Esophagus muscularis mucosa (tissue), 4 donors: Measurements from ENCODE around the gene AGTPBP1. TPM values are rescaled to one million over a fixed set of nuclear protein-coding genes. Genes with fewer than 3 reads are reported as not detected.

ENCODE experiments used
- DNase-seq: peaks from one replicate; pipeline ENCODE4 v3.0.0-alpha.2; 2017; ENCODE audit errors: extremely low spot score
- H3K27ac ChIP-seq, 4 donors: fragments of 200-600 bp; sonication (generic); replicated peaks in 1 of 4; 1 replicate in 3 of 4; 2 replicates in 1 of 4; pipeline ENCODE4 v1.5.1; 2016 to 2019; ENCODE audit warnings: mild to moderate bottlenecking in 1 of 4
- H3K27me3 ChIP-seq, 4 donors: fragments of 200-600 bp; sonication (generic); one replicate each; pipeline versions ENCODE4 v1.5.1 to v1.6.0; 2016 to 2019
- H3K36me3 ChIP-seq, 4 donors: fragments of 200-600 bp; sonication (generic); one replicate each; pipeline ENCODE4 v1.5.1; 2016 to 2019
- H3K4me1 ChIP-seq, 4 donors: fragments of 200-600 bp; sonication (generic); one replicate each; pipeline ENCODE4 v1.5.1; 2016 to 2019
- H3K4me3 ChIP-seq, 4 donors: fragments of 200-600 bp; sonication (generic); 1 replicate in 2 of 4; 2 replicates in 2 of 4; pipeline ENCODE4 v1.5.1; 2016 to 2019; ENCODE audit warnings: mild to moderate bottlenecking in 4 of 4, moderate library complexity in 1 of 4
- H3K9me3 ChIP-seq, 4 donors: fragments of 200-600 bp; sonication (generic); 1 replicate in 3 of 4; 2 replicates in 1 of 4; pipeline ENCODE4 v1.5.1; 2016 to 2019
- CTCF ChIP-seq, 3 experiments: fragments of 200-600 bp in 2 of 3; fragments of 450-650 bp in 1 of 3; sonication (generic) in 2 of 3; IDR thresholded peaks; one replicate each; pipeline ENCODE4 v1.5.1; 2017 to 2019; ENCODE audit warnings: antibody characterized with exemption in 3 of 3, mild to moderate bottlenecking in 2 of 3, moderate library complexity in 1 of 3
- EP300 ChIP-seq: sonication (generic); formaldehyde crosslinking; IDR thresholded peaks from one replicate; pipeline ENCODE4 v1.6.1; 2017; ENCODE audit warnings: antibody characterized with exemption
- POLR2A ChIP-seq: fragments of 450-650 bp; IDR thresholded peaks from one replicate; pipeline ENCODE4 v1.6.1; 2017; ENCODE audit warnings: antibody characterized with exemption, moderate library complexity, mild to moderate bottlenecking, low read depth
- POLR2AphosphoS5 ChIP-seq, 2 donors: sonication (generic); formaldehyde crosslinking; IDR thresholded peaks; one replicate each; pipeline ENCODE4 v1.6.1; 2017; ENCODE audit warnings: antibody characterized with exemption in 2 of 2
- WGBS: methylation state at CpG from one replicate; pipeline ENCODE4 v1.1.5; 2018; 5-methylcytosine and 5-hydroxymethylcytosine counted together
- intact Hi-C: fragments of 100-400 bp; cut with DNase I; formaldehyde crosslinking; loops from one replicate; pipeline ENCODE4 v1.15.1; 2023
- total RNA-seq, 4 donors: library from RNA; depleted of rRNA; stranded (reverse); fragments of >200 nt; gene quantifications; one replicate each; pipeline versions ENCODE4 v1.1.0 to v1.2.1, GENCODE V29; 2016

The AGTPBP1 gene
- total RNA-seq, 4 donors from 2014 or later = 15.9 to 25.3 (median 24.1) TPM

- Histone ChIP-seq H3K36me3 (peaks cover 0 to 14% (median 0%) of the 10 kb centered on the region in 4 donors), H3K9me3 (no peaks in the 10 kb centered on the region), H3K27me3 (no peaks in the 10 kb centered on the region), H3K4me1 (peaks cover 0 to 8% (median 0%) of the 10 kb centered on the region in 4 donors), H3K4me3 (no peak overlapping the region), H3K27ac (no peak overlapping the region)
- 93% methylated on average over 3 of the region's 3 CpGs for WGBS
- intact Hi-C loops = no loop called here
- TF ChIP-seq POLR2A (no peak), EP300 (no peak), CTCF (IDR thresholded peaks at IDR 0.05) (no peak), POLR2AphosphoS5 (IDR thresholded peaks at IDR 0.05) (no peak)
- no peak for DNase-seq
Measured at GRCh38 chr9:85603936-85604335, 137.8 kb downstream of the AGTPBP1 start.

DNA sequence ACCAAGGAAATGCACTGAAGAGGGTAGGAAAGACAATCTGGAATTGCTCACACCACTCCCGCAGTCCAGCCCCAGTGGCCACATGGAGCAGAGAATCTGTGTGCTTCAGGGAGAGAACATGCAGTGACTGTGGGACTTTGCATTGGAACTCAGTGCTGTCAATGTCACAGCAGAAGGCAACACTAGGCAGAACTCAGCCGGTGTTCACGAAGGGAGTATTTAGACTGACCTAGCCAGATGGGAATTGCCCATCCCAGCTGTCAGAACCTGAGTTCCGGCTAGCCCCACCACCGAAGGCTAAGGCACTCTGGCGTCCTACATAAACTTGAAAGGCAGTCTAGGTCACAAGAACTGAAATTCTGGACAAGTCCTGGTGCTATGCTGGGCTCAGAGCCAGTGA is 139.0 kb downstream of the AGTPBP1 start:
- intact Hi-C loops = no loop called here
- 100% methylated on average over 4 of the region's 6 CpGs for WGBS

GRCh38 chr9:85600675-85601263 is 141.0 kb downstream of the AGTPBP1 start:
- 84% methylated on average over 6 of the region's 8 CpGs for WGBS
- no peaks in the 10 kb centered on the region for H3K9me3 ChIP-seq
- no peaks in the 10 kb centered on the region for H3K27me3 ChIP-seq
- peaks cover 0 to 18% (median 0%) of the 10 kb centered on the region in 4 donors for H3K36me3 ChIP-seq
- H3K4me3 ChIP-seq = no peak overlapping the region
- intact Hi-C loops = no loop called here
- peaks cover 0 to 8% (median 0%) of the 10 kb centered on the region in 4 donors for H3K4me1 ChIP-seq
- no peak for TF ChIP-seq POLR2AphosphoS5 (IDR thresholded peaks at IDR 0.05)
- no peak for TF ChIP-seq CTCF (IDR thresholded peaks at IDR 0.05)
- no peak for TF ChIP-seq POLR2A
- no peak for TF ChIP-seq EP300
- no peak for DNase-seq
- no peak overlapping the region for H3K27ac ChIP-seq

More for the DNA sequence above, 139.0 kb downstream of the AGTPBP1 start:
- Histone ChIP-seq H3K36me3 (peaks cover 0 to 14% (median 0%) of the 10 kb centered on the region in 4 donors), H3K27me3 (no peaks in the 10 kb centered on the region), H3K4me1 (peaks cover 0 to 8% (median 0%) of the 10 kb centered on the region in 4 donors), H3K4me3 (no peak overlapping the region), H3K9me3 (no peaks in the 10 kb centered on the region), H3K27ac (no peak overlapping the region)
- no peak for TF ChIP-seq POLR2A
- DNase-seq = no peak

DNA sequence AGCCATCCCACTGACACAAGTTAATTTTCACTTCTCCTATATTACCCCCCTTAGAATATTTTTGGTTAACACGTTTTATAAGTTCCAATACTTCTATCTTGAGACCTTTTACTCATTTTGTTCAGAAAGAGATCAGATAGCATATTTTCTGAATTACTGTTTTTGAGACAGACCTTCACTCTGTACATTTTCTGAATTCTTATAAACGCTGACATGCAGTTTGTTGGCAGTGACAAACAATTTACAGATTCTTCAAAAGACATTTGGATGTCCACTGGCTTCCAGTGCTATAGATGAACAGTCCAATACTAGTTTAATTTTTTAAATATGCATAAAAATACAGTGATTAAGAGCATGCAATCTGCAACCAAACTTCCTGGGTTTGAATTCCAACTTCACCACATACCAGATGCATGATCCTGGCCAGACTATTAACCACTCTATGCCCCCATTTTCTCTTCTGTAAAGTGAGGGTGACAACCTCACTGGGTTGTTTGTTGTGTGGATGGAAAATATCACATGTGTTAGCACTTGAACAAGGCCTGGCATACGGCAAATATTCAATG is 142.1 kb downstream of the AGTPBP1 start:
- 81% methylated on average over 3 of the region's 3 CpGs for WGBS
- intact Hi-C loops = no loop called here

DNA sequence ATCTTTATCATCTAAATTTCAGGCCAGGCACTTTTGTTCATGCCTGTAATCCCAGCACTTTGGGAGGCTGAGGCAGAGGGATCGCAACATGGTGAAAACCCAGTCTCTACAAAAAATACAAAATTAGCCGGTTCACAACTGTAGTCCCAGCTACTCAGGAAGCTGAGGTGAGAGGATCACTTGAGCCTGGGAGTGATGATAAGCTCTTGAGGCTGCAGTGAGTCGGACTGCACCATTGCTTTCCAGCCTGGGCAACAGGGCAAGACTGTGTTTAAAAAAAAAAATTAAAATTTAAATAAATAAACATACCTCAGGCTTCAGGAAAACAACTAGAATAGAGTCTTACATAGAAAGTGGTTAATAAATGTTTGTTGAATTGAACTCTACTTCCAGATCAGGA is 147.4 kb downstream of the AGTPBP1 start:
- H3K27me3 ChIP-seq = no peaks in the 10 kb centered on the region
- H3K36me3 ChIP-seq = peaks cover 0 to 10% (median 0%) of the 10 kb centered on the region in 4 donors
- H3K4me3 ChIP-seq = no peak overlapping the region
- WGBS = 87% methylated on average over 3 of the region's 3 CpGs
- intact Hi-C loops = no loop called here
- no peak for DNase-seq
- TF ChIP-seq POLR2A (no peak), CTCF (IDR thresholded peaks at IDR 0.05) (no peak)
- H3K9me3 ChIP-seq = no peaks in the 10 kb centered on the region
- no peaks in the 10 kb centered on the region for H3K4me1 ChIP-seq
- no peak overlapping the region for H3K27ac ChIP-seq

More for the DNA sequence above, 142.1 kb downstream of the AGTPBP1 start:
- H3K9me3 ChIP-seq = no peaks in the 10 kb centered on the region
- no peaks in the 10 kb centered on the region for H3K27me3 ChIP-seq
- peaks cover 0 to 24% (median 0%) of the 10 kb centered on the region in 4 donors for H3K36me3 ChIP-seq
- TF ChIP-seq EP300 (no peak), POLR2AphosphoS5 (IDR thresholded peaks at IDR 0.05) (no peak), CTCF (IDR thresholded peaks at IDR 0.05) (no peak), POLR2A (no peak)
- H3K27ac ChIP-seq = no peak overlapping the region
- no peak overlapping the region for H3K4me3 ChIP-seq
- no peak for DNase-seq
- peaks cover 0 to 8% (median 0%) of the 10 kb centered on the region in 4 donors for H3K4me1 ChIP-seq
